Body of pancreas (tissue), 4 donors: ENCODE results near the gene APOA4.
"Not testable (repeated sequence)": the region's sequence is repeated elsewhere in the genome, so short reads cannot be mapped to it uniquely, and the experiment has no call there.

Experiments used
- POLR2A ChIP-seq, 3 donors: fragments of 450-650 bp; IDR thresholded peaks; one replicate each; pipeline ENCODE4 v1.6.1; 2016; ENCODE audit warnings: antibody characterized with exemption in 3 of 3, mild to moderate bottlenecking in 2 of 3
- TF ChIP-seq, protein P1 (sequence below), 7 experiments: fragments of 450-650 bp in 4 of 7; fragments of 200-600 bp in 3 of 7; sonication (generic) in 3 of 7; IDR thresholded peaks; one replicate each; pipeline ENCODE4 v1.5.1; 2016 to 2019; ENCODE audit warnings: antibody characterized with exemption in 7 of 7

DNA sequence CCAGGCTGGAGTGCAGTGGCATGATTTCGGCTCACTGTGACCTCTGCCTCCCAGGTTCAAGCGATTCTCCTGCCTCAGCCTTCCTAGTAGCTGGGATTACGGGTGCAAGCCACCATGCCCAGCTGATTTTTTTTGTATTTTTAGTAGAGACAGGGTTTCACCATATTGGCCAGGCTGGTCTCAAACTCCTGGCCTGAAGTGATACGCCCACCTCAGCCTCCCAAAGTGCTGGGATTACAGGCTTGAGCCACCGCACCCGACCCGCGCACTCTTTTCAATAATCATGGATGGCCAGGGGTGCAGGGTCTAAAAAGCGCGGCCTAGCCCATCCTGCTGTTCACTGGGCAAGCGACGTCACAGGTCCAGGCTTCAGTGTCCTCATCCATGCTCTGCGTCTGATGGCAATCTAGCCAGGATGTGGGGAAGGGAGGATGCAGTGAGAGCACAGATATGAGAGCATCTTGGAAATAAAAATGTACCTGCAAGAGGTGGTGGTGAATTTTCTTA lies 11.5 kb upstream of the APOA4 start:
- TF ChIP-seq, protein P1, sequence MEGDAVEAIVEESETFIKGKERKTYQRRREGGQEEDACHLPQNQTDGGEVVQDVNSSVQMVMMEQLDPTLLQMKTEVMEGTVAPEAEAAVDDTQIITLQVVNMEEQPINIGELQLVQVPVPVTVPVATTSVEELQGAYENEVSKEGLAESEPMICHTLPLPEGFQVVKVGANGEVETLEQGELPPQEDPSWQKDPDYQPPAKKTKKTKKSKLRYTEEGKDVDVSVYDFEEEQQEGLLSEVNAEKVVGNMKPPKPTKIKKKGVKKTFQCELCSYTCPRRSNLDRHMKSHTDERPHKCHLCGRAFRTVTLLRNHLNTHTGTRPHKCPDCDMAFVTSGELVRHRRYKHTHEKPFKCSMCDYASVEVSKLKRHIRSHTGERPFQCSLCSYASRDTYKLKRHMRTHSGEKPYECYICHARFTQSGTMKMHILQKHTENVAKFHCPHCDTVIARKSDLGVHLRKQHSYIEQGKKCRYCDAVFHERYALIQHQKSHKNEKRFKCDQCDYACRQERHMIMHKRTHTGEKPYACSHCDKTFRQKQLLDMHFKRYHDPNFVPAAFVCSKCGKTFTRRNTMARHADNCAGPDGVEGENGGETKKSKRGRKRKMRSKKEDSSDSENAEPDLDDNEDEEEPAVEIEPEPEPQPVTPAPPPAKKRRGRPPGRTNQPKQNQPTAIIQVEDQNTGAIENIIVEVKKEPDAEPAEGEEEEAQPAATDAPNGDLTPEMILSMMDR (IDR thresholded peaks at IDR 0.05): not testable (repeated sequence)
- not testable (repeated sequence) for TF ChIP-seq POLR2A (IDR thresholded peaks at IDR 0.05)
